Mammary microvascular endothelial cell (primary cell): ENCODE data around the gene FOXL2. TPM values are rescaled to one million over a fixed set of nuclear protein-coding genes. Genes with fewer than 3 reads are reported as not detected.

ENCODE experiments used
- total RNA-seq: library from RNA; depleted of rRNA; stranded (reverse); fragments of >200 nt; gene quantifications from 2 replicates; pipeline ENCODE4 v1.2.3, GENCODE V29; 2015

Gene FOXL2
- total RNA-seq: not detected in 2 replicates

DNA sequence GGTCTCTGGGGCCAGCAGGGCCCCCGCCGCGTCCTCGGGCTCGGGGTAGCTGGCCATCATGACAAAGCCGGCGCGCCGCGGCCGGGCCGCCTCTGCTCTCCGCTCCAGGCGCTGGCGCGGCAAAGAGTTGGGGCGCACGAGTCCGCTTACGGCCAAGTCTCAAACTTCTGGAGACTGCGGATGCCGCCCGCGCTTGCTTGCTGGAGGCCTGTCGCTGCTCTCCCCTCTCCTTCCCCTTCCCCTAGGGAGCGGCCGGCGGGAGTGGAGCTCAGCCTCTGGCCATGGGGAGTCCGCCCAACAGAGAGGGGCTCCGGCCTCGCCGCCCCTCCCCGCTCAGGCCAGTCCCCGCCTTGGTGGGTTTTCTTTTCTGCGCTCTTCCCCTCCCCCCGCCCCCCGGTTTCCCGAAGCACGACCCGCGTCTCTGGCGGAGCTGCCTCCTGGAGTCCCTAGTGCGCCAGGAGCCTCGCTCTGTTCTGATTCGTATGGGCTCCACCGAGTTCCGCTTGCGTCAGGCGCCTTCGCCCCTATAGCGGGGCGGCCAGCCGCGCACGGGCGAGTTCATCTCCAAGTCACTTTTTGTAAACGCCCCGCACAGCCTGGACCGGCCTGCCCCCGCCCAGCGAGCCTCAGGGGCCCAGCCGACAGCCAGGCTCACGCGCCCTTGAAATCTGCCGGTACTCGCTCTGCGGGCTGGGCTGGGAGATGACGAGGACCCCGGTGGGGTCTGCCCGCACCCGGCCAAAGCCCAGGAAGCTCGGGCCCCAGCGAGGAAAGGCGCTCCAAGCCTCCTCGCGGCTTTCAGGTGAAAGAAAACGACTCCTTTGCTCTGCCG lies at the start of gene FOXL2, which contains the start of gene FOXL2NB:
Gene FOXL2, minus strand, starts transcription at position 475 of the 832 bp plus-strand sequence. Its CDS starts 415 bp downstream, at position 60.
Gene FOXL2NB, plus strand, starts transcription at position 555 of the 832 bp plus-strand sequence. Its CDS starts 148 bp downstream, at position 703.

Other genes with a start within 250 kb of the FOXL2 start
- 11.1 TPM in 2 replicates for gene PIK3CB, start 112.2 kb downstream of the FOXL2 start, total RNA-seq
- gene FOXL2NB, start 80 bp upstream of the FOXL2 start, total RNA-seq: not detected in 2 replicates
- not detected in 2 replicates for gene PRR23A, start 59.1 kb upstream of the FOXL2 start, total RNA-seq
- not detected in 2 replicates for gene PRR23B, start 73.8 kb upstream of the FOXL2 start, total RNA-seq
- gene PRR23C, start 97.8 kb upstream of the FOXL2 start, total RNA-seq: not detected in 2 replicates